HG02885 (cell line): ENCODE results near the gene GLI1.
"Not testable (repeated sequence)": the region's sequence is repeated elsewhere in the genome, so short reads cannot be mapped to it uniquely, and the experiment has no call there.

Experiments
- ATAC-seq: cut with Tn5 transposase; IDR thresholded peaks from one replicate; pipeline ENCODE4 v1.9.1; 2021; ENCODE audit warnings: mild to moderate bottlenecking; ENCODE audit not compliant: unreplicated experiment, poor library complexity

Gene GLI1

DNA sequence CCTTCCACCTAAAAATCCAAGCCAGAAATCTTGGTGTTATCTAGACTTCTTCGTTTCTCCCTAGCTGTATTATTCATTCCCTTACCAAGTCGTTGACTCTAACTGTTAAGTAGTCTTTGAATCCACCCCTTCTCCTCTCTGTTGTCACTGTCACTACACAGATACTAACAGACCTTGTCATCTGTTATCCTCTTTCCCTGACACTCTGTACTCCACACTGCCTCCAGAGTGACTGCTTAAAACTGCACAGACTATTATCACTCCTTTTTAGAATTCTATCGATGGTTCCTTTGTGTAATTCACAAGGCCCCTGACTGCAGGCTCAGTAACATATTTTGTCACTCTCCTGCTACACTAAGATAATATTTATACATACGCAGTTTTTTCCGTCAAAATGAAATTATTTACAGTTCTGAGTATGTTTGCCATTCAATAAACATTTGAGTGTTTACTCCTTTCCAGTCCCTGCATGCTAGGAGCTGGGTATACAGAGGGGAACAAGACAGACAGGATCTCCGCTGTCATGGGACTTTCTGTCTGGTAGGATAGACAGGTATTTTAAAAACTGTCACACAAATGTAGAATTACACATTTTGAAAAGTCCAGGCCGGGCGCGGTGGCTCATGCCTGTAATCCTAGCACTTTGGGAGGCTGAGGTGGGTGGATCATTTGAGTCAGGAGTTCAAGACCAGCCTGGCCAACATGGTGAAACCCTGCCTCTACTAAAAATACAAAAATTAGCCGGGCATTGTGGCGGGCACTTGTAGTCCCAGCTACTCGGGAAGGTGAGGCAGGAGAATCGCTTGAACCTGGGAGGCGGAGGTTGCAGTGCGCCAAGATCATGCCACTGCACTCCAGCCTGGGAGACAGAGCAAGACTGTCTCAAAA lies 32.1 kb downstream of the GLI1 start:
- ATAC-seq = no peak

DNA sequence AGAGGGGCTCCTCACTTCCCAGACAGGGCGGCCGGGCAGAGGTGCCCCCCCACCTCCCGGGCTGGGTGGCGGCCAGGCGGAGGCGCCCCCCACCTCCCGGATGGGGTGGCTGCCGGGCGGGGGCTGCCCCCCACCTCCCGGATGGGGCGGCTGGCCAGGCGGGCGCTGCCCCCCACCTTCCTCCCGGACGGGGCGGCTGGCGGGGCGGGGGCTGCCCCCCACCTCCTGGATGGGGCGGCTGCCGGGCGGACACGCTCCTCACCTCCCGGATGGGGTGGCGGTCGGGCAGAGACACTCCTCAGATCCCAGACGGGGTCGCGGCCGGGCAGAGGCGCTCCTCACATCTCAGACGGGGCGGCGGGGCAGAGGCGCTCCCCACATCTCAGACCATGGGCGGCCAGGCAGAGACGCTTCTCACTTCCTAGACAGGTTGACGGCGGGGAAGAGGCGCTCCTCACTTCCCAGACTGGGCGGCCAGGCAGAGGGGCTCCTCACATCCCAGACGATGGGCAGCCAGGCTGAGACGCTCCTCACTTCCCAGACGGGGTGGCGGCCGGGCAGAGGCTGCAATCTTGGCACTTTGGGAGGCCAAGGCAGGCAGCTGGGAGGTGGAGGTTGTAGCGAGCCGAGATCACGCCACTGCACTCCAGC lies 35.6 kb downstream of the GLI1 start:
- not testable (repeated sequence) for ATAC-seq

DNA sequence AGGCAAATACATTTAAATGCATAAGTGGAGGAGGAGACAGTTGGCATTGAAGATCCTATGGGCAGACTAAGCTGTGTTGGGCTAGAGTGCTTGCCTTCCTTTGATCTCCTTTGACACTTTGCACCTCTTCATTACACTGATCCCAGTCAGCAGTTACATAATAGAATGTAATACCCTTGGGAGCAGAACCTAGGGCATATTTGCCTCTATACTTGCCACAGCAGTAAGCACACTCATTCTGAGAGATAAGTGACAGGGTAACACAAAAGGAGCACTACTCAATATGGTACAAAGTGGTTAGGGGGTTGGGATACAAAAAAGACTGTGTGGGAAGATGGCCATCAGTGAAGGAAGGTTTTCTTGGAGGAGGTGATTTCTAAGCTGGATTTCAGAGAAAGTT lies 37.2 kb downstream of the GLI1 start:
- ATAC-seq = no peak

DNA sequence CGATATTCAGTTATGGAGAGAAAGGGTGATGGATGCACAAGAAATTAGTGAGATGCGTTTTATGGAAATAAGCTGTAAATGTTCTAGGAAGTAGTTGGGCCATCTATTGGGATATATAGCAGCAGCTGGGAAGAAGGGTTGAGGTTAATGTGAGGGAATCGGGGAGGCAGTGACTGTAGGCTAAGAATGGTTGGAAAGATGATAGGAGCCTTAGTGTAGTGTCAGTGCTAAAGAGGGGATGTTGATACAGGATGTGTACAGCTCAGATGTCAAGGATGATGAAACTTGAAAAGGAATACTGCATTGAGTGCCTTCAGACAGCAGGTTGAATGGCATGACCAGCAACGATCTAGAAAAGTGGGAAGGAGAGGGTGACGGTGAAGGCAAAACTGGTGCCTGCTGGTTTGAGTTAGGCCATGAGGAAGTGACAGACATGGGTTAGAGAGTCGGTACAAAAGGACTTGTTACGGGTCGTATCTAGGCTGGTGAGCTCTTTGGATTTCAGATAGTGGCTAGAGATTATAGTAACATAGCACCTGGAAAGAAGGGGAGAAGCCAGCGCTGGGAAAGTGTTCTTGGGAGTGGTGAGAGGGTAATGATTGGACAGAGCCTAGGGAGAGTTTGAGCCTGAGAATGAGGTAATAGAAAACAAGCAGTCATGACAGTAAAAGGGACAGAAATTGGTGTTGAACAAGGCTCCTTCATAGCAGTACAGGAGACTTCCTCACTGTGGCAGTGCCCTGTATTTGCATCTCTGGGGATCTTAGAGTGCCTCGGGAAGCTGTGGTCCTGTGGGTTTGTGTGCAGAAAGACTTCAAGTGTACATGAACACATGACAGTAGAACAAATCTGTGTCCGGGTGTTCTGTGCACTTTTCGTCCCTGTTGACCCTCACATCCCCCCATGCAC lies 37.9 kb downstream of the GLI1 start:
- no peak for ATAC-seq

DNA sequence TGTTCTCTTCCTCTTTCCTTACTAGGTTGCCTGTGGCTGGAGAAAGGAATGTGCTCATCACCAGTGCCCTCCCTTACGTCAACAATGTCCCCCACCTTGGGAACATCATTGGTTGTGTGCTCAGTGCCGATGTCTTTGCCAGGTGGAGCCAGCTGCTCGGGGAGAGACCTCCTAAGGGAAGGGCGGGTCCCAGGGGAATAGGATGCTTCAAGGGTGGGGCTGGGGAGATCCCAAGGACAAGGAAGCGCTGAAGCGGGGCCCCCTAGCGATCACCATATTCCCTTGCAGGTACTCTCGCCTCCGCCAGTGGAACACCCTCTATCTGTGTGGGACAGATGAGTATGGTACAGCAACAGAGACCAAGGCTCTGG lies 38.5 kb downstream of the GLI1 start:
- ATAC-seq = no peak

DNA sequence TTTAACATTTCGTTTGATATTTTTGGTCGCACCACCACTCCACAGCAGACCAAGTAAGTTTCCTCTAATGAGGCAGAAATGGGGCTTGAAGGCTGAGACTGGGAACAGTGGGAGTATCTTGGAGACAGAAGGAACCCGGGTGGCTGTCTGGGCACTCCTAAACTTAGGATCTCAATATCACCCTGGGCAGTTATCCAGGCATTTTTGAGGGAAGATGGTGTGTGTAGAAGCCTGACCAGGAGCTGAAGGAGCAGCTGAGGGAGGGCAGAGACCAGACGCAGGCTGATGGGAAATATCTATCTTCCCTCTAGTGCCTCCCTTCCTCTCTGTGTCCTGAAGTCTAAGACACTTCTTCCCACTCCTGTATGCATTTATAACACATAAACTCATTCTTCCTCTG lies 39.0 kb downstream of the GLI1 start:
- ATAC-seq = no peak

DNA sequence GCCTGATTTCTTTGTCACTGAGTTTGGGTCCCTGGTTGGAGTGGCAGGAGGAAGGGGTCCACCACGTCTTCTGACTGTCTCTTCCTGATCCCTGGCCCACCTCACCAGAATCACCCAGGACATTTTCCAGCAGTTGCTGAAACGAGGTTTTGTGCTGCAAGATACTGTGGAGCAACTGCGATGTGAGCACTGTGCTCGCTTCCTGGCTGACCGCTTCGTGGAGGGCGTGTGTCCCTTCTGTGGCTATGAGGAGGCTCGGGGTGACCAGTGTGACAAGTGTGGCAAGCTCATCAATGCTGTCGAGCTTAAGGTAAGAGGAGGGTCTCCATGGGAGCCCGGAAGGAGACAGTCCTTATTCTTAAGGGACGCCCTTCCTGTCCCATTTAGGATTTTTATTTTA lies 40.6 kb downstream of the GLI1 start:
- ATAC-seq = no peak

DNA sequence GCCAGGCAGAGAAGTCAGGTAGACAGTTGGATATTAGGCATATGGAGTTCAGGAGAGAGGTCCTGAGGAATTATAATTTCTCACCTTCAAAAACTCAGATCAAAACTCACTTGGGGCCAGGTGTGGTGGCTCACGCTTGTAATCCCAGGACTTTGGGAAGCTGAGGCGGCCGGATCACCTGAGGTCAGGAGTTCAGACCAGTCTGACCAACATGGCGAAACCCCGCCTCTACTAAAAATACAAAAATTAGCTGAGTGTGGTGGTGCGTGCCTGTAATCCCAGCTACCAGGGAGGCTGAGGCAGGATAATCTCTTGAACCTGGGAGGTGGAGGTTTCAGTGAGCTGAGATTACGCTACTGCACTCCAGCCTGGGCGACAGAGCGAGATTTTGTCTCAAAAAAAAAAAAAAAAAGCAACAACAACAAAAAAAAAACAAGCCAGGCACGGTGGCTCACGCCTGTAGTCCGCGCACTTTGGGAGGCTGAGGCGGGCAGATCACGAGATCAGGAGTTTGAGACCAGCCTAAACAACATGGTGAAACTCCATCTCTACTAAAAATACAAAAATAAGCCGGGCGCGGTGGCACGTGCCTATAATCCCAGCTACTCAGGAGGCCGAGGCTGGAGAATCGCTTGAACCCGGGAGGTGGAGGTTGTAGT lies 42.9 kb downstream of the GLI1 start:
- not testable (repeated sequence) for ATAC-seq

DNA sequence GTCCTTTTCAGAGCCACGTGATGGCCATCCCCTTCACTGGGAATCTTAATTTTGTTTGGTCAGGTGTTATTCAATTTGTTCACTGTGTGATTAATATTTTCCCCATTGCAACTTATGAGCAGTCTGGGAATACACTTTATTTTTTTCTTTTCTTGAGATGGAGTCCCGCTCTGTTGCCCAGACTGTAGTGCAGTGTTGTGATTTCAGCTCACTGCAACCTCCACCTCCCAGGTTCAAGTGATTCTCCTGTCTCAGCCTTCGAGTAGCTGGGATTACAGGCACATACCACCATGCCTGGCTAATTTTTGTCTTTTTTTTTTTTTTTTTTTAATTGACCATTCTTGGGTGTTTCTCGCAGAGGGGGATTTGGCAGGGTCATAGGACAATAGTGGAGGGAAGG lies 47.0 kb downstream of the GLI1 start:
- not testable (repeated sequence) for ATAC-seq

DNA sequence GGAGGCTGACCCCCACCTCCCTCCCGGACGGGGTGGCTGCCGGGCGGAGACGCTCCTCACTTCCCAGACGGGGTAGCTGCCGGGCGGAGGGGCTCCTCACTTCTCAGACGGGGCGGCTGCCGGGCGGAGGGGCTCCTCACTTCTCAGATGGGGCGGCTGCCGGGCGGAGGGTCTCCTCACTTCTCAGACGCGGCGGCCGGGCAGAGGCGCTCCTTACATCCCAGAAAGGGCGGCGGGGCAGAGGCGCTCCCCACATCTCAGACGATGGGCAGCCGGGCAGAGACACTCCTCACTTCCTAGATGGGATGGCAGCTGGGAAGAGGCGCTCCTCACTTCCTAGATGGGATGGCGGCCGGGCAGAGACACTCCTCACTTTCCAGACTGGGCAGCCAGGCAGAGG lies 48.2 kb downstream of the GLI1 start:
- not testable (repeated sequence) for ATAC-seq

DNA sequence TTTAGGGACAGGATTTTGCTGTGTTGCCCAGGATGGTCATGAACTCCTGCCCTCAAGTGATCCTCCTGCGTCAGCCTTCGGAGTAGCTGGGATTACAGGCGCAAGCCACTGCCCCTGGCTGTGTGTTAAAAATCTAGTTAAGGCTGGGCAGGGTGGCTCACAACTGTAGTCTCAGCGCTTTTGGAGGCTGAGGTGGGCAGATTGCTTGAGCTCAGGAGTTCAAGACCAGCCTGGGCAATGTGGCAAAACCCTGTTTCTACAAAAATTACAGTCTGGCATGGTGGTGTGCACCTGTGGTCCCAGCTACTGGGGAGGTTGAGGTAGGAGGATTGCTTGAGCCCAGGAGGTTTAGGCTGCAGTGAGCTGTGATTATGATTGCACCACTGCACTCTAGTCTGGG lies 51.6 kb downstream of the GLI1 start:
- ATAC-seq = no peak

DNA sequence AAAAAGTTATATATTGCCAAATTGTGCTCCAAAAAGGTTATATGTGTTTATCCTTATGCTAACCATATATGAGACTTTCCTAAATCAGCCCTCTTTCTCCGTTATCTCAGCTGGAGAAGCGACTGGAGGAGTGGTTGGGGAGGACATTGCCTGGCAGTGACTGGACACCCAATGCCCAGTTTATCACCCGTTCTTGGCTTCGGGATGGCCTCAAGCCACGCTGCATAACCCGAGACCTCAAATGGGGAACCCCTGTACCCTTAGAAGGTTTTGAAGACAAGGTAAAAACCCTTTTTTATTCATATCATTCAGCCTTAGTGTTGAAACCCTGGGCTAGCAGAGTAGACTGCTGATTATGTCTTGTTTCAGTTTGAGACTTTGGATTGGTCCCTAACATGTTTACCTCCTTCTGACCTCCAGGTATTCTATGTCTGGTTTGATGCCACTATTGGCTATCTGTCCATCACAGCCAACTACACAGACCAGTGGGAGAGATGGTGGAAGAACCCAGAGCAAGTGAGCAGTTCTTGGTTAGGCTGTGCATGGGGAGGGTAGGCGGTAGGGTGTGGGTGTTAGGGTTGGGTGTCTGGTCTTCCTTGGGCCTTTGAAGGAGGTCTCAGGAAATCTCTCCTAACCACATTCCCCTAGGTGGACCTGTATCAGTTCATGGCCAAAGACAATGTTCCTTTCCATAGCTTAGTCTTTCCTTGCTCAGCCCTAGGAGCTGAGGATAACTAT lies 52.2 kb downstream of the GLI1 start:
- ATAC-seq = no peak

DNA sequence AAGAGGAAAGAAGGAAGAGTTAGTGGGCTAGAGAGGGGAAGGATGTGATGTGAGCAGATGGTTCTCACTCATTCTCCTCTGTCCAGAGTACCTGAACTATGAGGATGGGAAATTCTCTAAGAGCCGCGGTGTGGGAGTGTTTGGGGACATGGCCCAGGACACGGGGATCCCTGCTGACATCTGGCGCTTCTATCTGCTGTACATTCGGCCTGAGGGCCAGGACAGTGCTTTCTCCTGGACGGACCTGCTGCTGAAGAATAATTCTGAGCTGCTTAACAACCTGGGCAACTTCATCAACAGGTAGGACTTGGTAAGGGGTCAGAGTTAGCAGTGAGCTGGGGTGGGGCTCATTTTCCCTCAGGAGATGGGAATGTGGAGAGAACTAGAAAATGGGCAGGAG lies 53.1 kb downstream of the GLI1 start:
- ATAC-seq = no peak

DNA sequence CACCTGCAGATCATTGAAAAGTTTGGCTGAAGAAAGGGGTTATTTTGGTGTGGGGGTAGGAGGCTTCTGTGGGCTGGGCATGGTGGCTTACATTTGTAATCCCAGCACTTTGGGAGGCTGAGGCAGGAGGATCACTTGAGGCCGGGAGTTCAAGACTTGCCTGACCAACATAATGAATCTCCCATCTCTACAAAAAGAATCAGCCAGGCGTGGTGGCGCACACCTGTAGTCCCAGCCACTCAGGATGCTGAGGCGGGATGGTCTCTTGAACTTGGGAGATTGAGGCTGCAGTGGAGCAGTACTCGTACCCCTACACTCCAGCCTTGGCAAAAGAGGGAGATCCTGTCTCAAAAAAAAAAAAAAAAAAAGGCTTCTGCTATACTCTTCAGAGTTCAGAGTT lies 53.7 kb downstream of the GLI1 start:
- no peak for ATAC-seq

DNA sequence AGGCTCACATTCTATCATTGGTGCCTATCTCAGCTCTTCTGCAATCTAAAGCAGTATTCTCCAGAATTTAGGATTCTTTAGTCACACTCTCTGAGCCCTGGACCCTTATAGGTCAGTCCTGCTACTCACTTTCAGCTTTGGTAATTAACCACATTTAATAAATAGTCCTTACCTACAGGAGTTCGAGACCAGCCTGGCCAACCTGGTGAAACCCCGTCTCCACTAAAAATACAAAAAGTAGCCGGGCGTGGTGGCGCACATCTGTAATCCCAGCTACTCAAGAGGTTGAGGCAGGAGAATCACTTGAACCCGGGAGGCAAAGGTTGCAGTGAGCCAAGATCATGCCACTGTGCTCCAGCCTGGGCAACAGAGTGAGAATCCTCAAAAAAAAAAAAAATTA lies 54.1 kb downstream of the GLI1 start:
- ATAC-seq = not testable (repeated sequence)

DNA sequence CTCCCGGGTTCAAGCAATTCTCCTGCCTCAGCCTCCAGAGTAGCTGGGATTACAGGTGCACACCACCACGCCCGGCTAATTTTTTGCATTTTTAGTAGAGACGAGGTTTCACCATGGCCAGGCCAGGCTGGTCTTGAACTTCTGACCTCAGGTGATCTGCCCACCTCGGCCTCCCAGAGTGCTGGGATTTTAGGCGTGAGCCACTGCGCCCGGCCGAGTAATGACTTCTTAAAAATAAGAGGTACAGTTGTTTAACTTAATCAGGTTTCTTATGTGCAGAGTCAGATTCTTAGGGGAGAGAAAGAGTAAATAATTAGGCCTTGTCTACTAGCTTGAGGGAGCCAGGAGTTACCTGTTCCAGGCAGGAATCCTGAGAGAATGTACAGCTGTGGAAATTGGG lies 54.7 kb downstream of the GLI1 start:
- ATAC-seq = not testable (repeated sequence)

DNA sequence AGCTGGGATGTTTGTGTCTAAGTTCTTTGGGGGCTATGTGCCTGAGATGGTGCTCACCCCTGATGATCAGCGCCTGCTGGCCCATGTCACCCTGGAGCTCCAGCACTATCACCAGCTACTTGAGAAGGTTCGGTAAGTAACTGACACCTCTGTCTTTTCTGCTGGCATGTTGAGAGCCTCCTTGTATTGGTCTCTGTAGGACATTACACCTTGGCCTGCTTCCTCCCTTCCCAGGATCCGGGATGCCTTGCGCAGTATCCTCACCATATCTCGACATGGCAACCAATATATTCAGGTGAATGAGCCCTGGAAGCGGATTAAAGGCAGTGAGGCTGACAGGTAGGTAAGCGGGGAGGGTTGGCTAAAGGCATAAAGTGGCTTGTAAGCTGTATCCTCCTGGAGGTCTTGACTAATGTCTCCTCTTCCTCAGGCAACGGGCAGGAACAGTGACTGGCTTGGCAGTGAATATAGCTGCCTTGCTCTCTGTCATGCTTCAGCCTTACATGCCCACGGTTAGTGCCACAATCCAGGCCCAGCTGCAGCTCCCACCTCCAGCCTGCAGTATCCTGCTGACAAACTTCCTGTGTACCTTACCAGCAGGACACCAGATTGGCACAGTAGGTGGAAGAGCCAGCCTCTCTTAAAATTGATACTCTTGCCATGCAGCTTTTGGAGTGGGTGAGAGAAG lies 55.3 kb downstream of the GLI1 start:
- ATAC-seq = no peak

DNA sequence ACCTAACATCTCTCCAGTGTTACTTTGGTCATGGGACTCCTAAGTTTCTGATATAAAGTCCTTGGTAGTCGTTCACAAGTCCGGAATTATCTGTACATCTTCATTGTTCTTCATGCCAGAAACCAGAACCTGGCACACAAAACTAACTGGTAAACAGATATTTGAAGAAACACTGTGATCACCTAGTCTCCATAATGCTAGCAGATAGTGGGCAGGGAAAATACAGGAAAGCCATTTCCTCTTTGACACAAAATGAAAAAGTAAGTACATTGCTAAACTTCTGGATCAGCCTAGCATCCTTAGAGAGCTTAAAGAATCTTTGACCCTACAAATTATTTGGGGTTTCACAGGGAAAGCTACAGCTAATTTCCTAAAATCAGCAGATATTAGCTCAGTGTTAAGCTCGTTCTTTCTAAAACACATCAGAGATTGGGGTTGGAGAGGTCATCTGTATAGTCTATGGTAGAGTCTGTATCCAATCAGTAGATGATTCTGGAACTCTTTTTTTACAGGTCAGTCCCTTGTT lies 55.9 kb downstream of the GLI1 start:
- no peak for ATAC-seq
